EH (cell line): ENCODE measurements around the gene DYNC1I1.

ENCODE experiments used
- DNase-seq: peaks from one replicate; pipeline ENCODE4 v3.0.0-alpha.2; 2015; ENCODE audit warnings: low read depth

The DYNC1I1 gene

GRCh38 chr7:96144260-96144526 lies 371.8 kb downstream of the DYNC1I1 start:
- no peak for DNase-seq
